Activated CD4-positive, alpha-beta T cell treated with anti-CD3 and anti-CD28 coated beads for 36 hours (primary cell): ENCODE data around the gene TLCD3A. TPM values are rescaled to one million over a fixed set of nuclear protein-coding genes. Genes with fewer than 3 reads are reported as not detected.
"Not testable (repeated sequence)": the region's sequence is repeated elsewhere in the genome, so short reads cannot be mapped to it uniquely, and the experiment has no call there.

ENCODE experiments used
- ATAC-seq: fragments of 200-7000 bp; cut with Tn5 transposase; one replicate; pipeline ENCODE4 v1.10.0; 2021; ENCODE audit warnings: mild to moderate bottlenecking, moderate library complexity
- CTCF ChIA-PET: fragments of 350-600 bp; sonication (Branson Sonifier 250); formaldehyde crosslinking; loops from one replicate; lab custom pipeline; 2021; ENCODE audit warnings: antibody characterized with exemption; lab: Charles Lee
- POLR2A ChIA-PET: fragments of 350-600 bp; sonication (Branson Sonifier 250); formaldehyde crosslinking; loops from one replicate; lab custom pipeline; 2021; ENCODE audit warnings: antibody characterized with exemption, inconsistent platforms; lab: Charles Lee
- DNase-seq: peaks from one replicate; pipeline ENCODE4 v3.0.0-alpha.2; 2020
- H3K27ac Mint-ChIP-seq: one replicate; pipeline ENCODE4 v1.8.0; 2021; ENCODE audit warnings: mixed read lengths
- H3K27me3 Mint-ChIP-seq: one replicate; pipeline ENCODE4 v1.8.0; 2021; ENCODE audit warnings: mixed read lengths
- H3K36me3 Mint-ChIP-seq: one replicate; pipeline ENCODE4 v1.8.0; 2021; ENCODE audit warnings: low read depth, mixed read lengths
- H3K4me1 Mint-ChIP-seq: one replicate; pipeline ENCODE4 v1.8.0; 2021; ENCODE audit warnings: mixed read lengths
- H3K4me3 Mint-ChIP-seq: one replicate; pipeline ENCODE4 v1.8.0; 2021; ENCODE audit warnings: mild to moderate bottlenecking, moderate library complexity, mixed read lengths
- H3K9me3 Mint-ChIP-seq: one replicate; pipeline ENCODE4 v1.8.0; 2021; ENCODE audit warnings: low read depth, mixed read lengths
- intact Hi-C, 2 experiments: fragments of 100-400 bp; cut with DNase I in 1 of 2; cut with micrococcal nuclease in 1 of 2; formaldehyde crosslinking; loops; one replicate each; pipeline versions ENCODE4 v1.14.2 to v1.15.1; 2022 to 2024; cut with DNase I, micrococcal nuclease
- total RNA-seq, 2 experiments: library from RNA; stranded (reverse); gene quantifications; one replicate each; pipeline ENCODE4 v1.2.3, GENCODE V29; 2021

Gene TLCD3A
- total RNA-seq, 2 experiments from 2014 or later = 13.8 to 25.9 TPM

- Mint-ChIP-seq H3K4me3 (no peak overlapping the region), H3K36me3 (peaks cover 28% of the 10 kb centered on the region), H3K27me3 (no peaks in the 10 kb centered on the region), H3K4me1 (peaks cover 15% of the 10 kb centered on the region), H3K9me3 (no peaks in the 10 kb centered on the region), H3K27ac (no peak overlapping the region)
- ATAC-seq (no peak), DNase-seq (no peak)
- ChIA-PET CTCF (interaction anchor here (0.8 kb wide), 1 partner anchor 268 kb away, joined by 3 read pairs; no protein-coding TSS in a partner anchor), POLR2A (interaction anchor here (0.7 kb wide), 1 partner anchor 8 kb away, joined by 8 read pairs; no protein-coding TSS in a partner anchor)
- intact Hi-C loops = no loop called here
These were observed 56.2 kb downstream of the TLCD3A start for GRCh38 chr17:788551-788950.

DNA sequence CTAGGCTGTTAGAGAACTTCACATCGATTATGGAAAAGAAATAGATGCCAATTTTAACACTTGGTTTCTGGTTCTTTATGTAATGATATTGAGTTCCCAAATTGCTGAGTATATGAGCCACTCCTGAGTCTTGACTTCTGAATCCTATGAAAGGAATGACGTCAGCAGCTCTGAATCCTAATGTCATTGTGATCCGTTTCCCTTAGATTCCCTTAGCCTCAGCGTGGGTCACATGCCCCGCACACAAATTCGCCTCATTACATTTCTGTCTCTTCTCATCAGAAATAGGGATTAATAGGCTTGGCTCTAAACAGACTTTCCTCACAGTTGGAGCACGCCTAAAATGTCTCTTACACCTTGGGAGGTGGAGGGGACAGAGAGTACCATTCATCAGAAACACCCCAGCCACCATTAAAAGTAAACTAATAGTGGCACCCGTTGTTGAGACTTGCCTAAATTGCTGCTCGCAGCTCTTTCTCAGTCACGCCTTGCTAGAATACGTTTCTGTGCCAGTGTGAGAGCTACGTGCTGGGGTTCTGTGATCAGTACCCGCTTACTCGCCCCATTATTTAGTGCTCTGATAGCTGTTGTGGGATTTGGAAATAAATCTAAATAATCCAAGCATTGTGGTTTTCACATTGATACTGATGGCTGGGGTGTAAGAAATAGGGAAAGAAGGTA is 56.9 kb downstream of the TLCD3A start:
- Mint-ChIP-seq H3K27me3 (no peaks in the 10 kb centered on the region), H3K36me3 (peaks cover 25% of the 10 kb centered on the region), H3K4me1 (peaks cover 7% of the 10 kb centered on the region), H3K4me3 (no peak overlapping the region), H3K27ac (no peak overlapping the region), H3K9me3 (no peaks in the 10 kb centered on the region)
- ChIA-PET POLR2A (no interaction called here), CTCF (interaction anchor here (0.8 kb wide), 1 partner anchor 267 kb away, joined by 3 read pairs; no protein-coding TSS in a partner anchor)
- intact Hi-C loops = no loop called here
- no peak for DNase-seq
- ATAC-seq = no peak

DNA sequence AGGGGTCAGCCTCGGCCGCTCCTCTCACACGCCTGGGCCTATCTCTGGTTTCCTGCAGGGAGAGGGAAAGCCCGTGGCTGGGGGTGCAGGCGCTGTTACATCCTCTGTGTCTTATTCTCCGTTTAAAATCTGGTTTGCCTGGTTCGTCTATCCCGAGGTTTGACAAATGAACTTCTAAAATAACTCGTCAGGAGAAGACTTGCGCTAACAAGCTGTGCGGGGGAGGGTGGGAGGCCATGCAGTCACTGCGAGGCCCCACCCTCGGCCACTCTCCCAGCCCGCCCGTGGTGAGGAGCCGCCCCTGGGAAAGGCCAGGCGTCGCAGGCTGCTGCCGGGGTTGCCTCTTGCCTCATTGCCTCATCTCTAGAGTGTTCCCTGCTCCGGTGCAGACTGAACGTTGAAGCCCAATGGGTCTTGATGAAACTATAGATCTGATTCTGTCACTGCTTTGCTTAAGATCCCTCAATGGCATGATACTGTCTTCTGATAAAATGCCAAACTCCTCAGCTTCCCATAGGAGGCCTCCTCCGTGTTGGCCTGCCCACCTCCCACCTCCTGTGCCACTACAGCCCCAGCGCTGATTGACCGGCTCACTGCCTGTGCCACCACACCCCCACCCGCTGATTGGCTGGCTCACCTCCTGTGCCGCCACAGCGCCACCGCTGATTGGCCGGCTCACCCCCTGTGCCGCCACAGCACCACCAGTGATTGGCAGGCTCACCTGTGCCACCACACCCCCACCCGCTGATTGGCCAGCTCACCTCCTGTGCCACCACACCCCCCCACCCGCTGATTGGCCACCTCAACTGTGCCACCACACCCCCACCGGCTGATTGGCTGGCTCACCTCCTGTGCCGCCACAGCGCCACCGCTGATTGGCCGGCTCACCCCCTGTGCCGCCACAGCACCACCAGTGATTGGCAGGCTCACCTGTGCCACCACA is 57.8 kb downstream of the TLCD3A start:
- peaks cover 25% of the 10 kb centered on the region for H3K36me3 Mint-ChIP-seq
- H3K9me3 Mint-ChIP-seq, H3K4me1 Mint-ChIP-seq, POLR2A ChIA-PET, H3K27ac Mint-ChIP-seq, H3K4me3 Mint-ChIP-seq, CTCF ChIA-PET, H3K27me3 Mint-ChIP-seq, ATAC-seq, DNase-seq: not testable (repeated sequence)
- intact Hi-C loops = loop anchor here in 1 of 2 experiments (1.0 kb wide), 1 partner anchor 25 kb away; no protein-coding TSS in a partner anchor

DNA sequence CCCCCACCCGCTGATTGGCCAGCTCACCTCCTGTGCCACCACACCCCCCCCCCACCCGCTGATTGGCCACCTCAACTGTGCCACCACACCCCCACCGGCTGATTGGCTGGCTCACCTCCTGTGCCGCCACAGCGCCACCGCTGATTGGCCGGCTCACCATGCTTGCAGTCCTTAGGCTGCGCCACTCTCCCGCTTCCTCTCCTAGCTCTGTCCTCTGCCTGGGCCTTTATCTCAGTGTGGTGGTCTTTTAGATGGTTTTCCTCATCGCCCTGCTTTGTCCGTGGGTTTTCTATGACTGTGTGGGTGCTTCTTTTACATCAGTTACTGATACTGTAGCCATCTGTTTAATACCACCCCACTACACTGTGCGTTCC is 58.5 kb downstream of the TLCD3A start:
- H3K27ac Mint-ChIP-seq, DNase-seq, H3K27me3 Mint-ChIP-seq, H3K4me1 Mint-ChIP-seq, H3K9me3 Mint-ChIP-seq, POLR2A ChIA-PET, H3K4me3 Mint-ChIP-seq, ATAC-seq: not testable (repeated sequence)
- intact Hi-C loops = loop anchor here in 1 of 2 experiments (1.0 kb wide), 1 partner anchor 26 kb away; no protein-coding TSS in a partner anchor
- CTCF ChIA-PET = interaction anchor here (1.0 to 5.8 kb wide), 2 partner anchors 190 to 206 kb away, joined by 4 to 48 read pairs; partner anchors contain the start of genes NXN and TIMM22
- H3K36me3 Mint-ChIP-seq = peaks cover 25% of the 10 kb centered on the region

GRCh38 chr17:791829-792228 is 59.4 kb downstream of the TLCD3A start:
- H3K27ac Mint-ChIP-seq = no peak overlapping the region
- H3K4me1 Mint-ChIP-seq = peaks cover 6% of the 10 kb centered on the region
- ATAC-seq (no peak), DNase-seq (no peak)
- no peaks in the 10 kb centered on the region for H3K27me3 Mint-ChIP-seq
- ChIA-PET CTCF (interaction anchor here (1.0 to 5.8 kb wide), 3 partner anchors 189 to 207 kb away, joined by 3 to 48 read pairs (median 4); partner anchors contain the start of genes NXN and TIMM22), POLR2A (interaction anchor here (0.6 kb wide), 1 partner anchor 188 kb away, joined by 3 read pairs; no protein-coding TSS in a partner anchor)
- H3K9me3 Mint-ChIP-seq = no peaks in the 10 kb centered on the region
- no peak overlapping the region for H3K4me3 Mint-ChIP-seq
- intact Hi-C loops = no loop called here
- H3K36me3 Mint-ChIP-seq = peaks cover 25% of the 10 kb centered on the region

DNA sequence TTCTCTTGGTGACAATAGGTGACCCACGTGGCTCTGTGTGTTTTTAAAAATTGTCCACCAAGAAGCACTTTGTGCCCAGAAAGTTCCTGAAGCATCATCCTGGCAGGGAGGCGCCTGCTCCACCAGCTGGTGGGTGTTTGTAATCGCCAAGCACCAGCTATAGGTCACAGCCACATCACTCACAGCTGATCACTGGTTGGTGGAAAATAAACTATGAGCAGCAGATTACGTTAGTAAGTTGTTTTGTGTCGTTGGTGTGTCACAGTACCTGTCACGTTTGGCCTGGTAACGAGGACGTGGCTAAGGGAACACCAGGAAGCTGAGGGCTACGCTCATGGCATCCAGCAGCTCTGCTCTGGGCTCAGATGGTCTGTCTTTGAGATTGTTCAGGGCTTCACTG is 59.9 kb downstream of the TLCD3A start:
- Mint-ChIP-seq H3K27ac (no peak overlapping the region), H3K9me3 (no peaks in the 10 kb centered on the region), H3K4me3 (no peak overlapping the region), H3K4me1 (peaks cover 6% of the 10 kb centered on the region), H3K36me3 (peaks cover 22% of the 10 kb centered on the region), H3K27me3 (no peaks in the 10 kb centered on the region)
- no peak for DNase-seq
- POLR2A ChIA-PET = interaction anchor here (0.6 to 0.7 kb wide), 2 partner anchors 10 to 188 kb away, joined by 3 read pairs; no protein-coding TSS in a partner anchor
- no peak for ATAC-seq
- intact Hi-C loops = no loop called here
- CTCF ChIA-PET = interaction anchor here (1.2 to 5.8 kb wide), 2 partner anchors 189 to 207 kb away, joined by 3 to 48 read pairs; partner anchors contain the start of gene NXN

Other genes with a start within 250 kb of the TLCD3A start
- gene VPS53, start 17.8 kb upstream of the TLCD3A start, total RNA-seq = 10 to 100 TPM; 57.6 to 73.2 TPM
- 10 to 100 TPM; 49.7 to 56.1 TPM for gene GEMIN4, start 19.7 kb downstream of the TLCD3A start, total RNA-seq
- 10 to 100 TPM; 59.5 to 64.0 TPM for gene GLOD4, start 49.7 kb downstream of the TLCD3A start, total RNA-seq
- 10 to 100 TPM; 20.6 to 31.4 TPM for gene MRM3, start 49.8 kb downstream of the TLCD3A start, total RNA-seq
- 1 to 10 TPM in 1 of 2 experiments, under 1 TPM in 1; 0.93 to 1.4 TPM for gene NXN, start 247.2 kb downstream of the TLCD3A start, total RNA-seq